Stimulated activated CD4-positive, alpha-beta T cell treated with anti-CD3 and anti-CD28 coated beads, Interleukin-4, amount 100 ng/mL, for 4 hours (primary cell): Measurements from ENCODE around the gene CHCHD2.
"Not testable (repeated sequence)": the region's sequence is repeated elsewhere in the genome, so short reads cannot be mapped to it uniquely, and the experiment has no call there.

Source experiments
- DNase-seq, 2 experiments: peaks; one replicate each; pipeline ENCODE4 v3.0.0-alpha.2; 2020

The CHCHD2 gene

GRCh38 chr7:56106108-56107073, at the start of gene CHCHD2:
TSS of gene CHCHD2 (minus strand) at chr7:56106476. CDS start at chr7:56106413, 63 bp downstream.
- DNase-seq, result peak; percentile 85 to 96

GRCh38 chr7:56131062-56131461, 24.8 kb upstream of the CHCHD2 start:
- not testable (repeated sequence) for DNase-seq

DNA sequence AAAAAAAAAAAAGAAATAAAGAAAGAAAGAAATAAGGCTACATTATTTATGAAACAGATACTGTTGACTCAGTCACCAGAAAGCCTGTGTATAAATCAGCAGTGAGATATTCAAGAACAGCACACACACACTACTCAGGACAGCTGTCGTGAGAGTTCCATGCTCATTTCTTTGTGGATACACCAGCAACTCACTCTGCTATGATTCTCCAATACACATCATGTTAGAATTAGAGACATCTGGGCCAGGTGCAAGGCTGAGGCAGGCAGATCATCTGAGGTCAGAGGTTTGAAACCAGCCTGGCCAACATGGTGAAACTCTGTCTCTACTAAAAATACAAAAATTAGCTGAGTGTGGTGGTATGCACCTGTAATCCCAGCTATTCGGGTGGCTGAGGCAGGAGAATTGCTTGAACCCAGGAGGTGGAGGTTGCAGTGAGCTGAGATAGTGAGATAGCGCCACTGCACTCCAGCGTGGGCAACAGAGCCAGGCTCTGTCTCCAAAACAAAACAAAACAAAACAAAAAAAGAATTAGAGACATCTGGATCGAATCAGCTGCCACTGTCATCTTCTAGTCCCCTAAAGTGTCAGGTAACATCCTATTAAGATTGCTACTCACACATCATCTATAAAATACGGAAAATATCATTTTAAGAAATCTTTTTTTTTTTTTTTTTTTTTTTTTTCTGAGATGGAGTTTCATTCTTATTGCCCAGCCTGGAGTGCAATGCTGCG, 21.1 kb upstream of the CHCHD2 start:
- no peak for DNase-seq

GRCh38 chr7:56125831-56126230, 19.6 kb upstream of the CHCHD2 start:
- no peak for DNase-seq

- DNase-seq, result no peak
Measured at GRCh38 chr7:56124981-56125380, 18.7 kb upstream of the CHCHD2 start.

- DNase-seq, result no peak
Measured at GRCh38 chr7:56121440-56121839, 15.2 kb upstream of the CHCHD2 start.

DNA sequence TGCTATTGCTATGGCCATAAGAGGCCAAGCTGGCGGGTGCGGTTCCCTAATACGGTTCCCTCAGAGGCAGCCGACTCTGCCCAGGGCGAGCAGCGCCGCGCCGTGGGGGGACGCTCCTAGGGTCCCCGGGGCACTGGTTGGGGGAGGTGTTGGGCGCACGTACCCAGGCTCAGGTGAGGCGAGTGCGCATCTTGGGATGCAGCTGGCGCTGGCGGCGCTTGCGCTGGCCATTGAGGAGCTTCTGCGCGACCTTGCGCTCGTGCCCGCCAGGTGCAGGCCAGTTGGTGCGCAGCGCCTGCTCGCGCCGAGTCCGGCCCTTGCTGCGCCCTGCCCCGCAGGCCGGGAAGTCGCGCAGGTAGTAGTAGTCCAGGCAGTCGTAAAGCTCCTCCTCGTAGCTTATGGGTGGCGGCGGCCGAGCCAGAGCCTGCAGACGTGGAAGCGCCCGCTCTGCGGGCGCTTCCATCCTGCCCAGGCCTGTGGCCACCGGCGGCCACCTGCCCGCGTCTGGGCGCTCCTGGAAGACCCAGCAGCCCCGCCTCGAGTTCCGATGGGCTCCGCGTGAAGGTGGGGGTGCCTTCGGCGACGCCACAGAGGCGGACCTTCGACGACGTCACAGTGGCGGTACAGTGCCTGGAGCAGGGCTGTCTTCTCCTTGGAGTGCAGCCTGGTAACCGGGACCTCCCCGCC, 9.7 kb upstream of the CHCHD2 start, which contains the start of gene NUPR2:
Gene NUPR2 (minus strand): TSS at position 566 of the 687 bp plus-strand sequence. CDS start 103 bp downstream, at position 463.
- no peak for DNase-seq

DNA sequence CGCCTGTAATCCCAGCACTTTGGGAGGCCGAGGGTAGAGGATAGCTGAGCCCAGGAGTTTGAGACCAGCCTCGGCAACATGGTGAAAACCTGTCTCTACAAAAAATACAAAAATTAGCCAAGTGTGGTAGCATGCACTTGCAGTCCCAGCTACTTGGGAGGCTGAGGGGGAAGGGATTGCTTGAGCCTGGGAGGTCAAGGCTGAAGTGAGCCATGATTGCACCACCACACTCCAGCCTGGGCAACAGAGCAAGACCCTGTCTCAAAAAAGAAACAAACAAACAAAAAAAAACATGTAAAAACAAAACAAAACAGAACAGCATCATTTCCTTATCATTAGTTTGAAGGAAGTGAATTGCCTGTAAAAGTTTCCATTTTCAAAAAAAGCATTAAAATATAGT, 6.0 kb upstream of the CHCHD2 start:
- not testable (repeated sequence) for DNase-seq

- DNase-seq, result no peak
Measured at GRCh38 chr7:56110611-56111010, 4.3 kb upstream of the CHCHD2 start.

DNA sequence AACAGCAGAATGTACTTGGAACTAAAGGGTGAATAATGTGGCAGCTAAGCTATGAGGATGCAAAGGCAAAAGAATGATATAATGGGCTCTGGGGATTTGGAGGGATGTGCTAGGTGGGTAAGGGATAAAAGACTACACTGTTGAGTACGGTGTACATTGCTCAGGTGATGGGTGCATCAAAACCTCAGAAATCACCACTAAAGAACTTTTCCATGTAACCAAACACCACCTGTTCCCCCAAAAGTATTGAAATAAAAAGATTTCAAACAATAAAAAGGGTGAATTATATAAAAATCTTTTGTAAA, 1.6 kb upstream of the CHCHD2 start:
- no peak for DNase-seq

- DNase-seq, result peak in 1 of 2 experiments; percentile 21
Measured at GRCh38 chr7:56105508-56105907, 768 bp downstream of the CHCHD2 start.

- DNase-seq, result not testable (repeated sequence)
Measured at GRCh38 chr7:56104138-56104537, 2.1 kb downstream of the CHCHD2 start.

DNA sequence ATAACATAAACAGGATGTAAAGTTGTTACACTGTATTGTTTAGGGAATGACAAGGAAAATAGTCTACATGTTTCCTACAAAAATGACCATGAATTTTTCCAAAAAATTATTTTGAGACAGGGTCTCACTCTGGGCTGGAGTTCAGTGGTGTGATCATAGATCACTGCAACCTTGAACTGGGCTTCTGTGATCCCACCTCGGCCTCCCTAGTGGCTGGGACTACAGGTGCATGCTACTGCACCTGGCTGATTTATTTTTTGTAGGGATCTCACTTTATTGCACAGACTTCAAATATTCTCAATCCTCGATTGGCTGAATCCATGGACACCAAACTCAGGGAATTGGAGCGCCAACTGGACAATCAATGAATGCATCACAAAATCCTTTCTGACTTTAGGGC, 6.6 kb downstream of the CHCHD2 start:
- DNase-seq, result no peak

GRCh38 chr7:56098187-56099008, 7.9 kb downstream of the CHCHD2 start:
- DNase-seq, result not testable (repeated sequence)

DNA sequence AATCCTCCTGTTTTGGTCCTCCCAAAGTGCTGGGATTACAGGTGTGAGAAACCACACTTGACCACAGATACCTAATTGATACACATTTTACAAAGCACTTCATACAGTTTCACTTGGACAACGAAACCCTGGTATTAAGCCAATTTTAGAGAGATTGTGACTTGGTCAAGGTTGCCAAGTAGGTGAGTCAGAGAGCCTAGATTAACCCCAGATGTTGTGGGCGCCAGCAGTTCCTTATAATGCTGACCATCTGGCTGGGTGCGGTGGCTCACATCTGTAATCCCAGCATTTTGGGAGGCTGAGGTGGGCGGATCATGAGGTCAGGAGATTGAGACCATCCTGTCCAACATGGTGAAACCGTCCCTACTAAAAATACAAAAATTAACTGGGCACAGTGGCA, 8.6 kb downstream of the CHCHD2 start:
- no peak for DNase-seq

GRCh38 chr7:56092789-56093531, 13.3 kb downstream of the CHCHD2 start, which contains the start of gene PHKG1:
TSS of gene PHKG1 (minus strand) at chr7:56092952. CDS start at chr7:56088941, 4,011 bp downstream.
- no peak for DNase-seq

DNA sequence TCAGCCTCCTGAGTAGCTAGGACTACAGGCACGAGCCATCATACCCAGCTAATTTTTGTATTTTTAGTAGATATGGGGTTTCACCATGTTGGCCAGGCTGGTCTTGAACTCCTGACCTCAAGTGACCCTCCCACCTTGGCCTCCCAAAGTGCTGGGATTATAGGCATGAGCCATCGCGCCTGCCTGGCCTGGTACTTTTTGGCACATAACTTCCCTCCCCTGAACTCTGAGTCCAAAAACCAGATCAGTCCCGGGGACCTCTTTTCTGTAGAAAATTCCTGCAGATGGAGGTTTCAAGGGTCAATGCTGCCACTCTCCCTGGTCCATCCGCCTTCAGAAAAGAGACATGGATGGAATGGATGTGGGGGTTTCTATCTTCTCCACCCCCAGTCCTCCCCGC, 13.9 kb downstream of the CHCHD2 start:
- not testable (repeated sequence) for DNase-seq

DNA sequence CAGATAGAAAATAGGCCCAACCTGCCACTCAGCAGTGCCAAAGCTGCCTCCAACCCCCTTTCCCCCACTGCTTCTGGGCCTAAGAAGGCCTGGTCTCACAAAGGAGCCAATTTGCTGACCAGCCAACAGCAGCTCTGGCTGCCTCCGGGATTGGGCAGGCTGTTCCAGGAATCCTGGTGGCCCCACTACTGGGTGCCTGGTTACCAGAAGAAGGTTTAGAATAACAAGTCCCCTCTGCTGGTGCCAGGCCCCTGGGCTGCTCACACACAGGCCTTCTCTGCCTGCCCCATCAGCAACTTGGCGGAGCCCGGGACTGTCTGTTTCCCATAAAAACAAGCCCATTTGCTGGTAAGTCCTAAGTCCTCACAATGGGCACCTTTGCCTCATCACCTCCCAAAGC, 14.7 kb downstream of the CHCHD2 start:
- no peak for DNase-seq

GRCh38 chr7:56087445-56087844, 18.8 kb downstream of the CHCHD2 start:
- no peak for DNase-seq

GRCh38 chr7:56086761-56087160, 19.5 kb downstream of the CHCHD2 start:
- DNase-seq, result no peak

DNA sequence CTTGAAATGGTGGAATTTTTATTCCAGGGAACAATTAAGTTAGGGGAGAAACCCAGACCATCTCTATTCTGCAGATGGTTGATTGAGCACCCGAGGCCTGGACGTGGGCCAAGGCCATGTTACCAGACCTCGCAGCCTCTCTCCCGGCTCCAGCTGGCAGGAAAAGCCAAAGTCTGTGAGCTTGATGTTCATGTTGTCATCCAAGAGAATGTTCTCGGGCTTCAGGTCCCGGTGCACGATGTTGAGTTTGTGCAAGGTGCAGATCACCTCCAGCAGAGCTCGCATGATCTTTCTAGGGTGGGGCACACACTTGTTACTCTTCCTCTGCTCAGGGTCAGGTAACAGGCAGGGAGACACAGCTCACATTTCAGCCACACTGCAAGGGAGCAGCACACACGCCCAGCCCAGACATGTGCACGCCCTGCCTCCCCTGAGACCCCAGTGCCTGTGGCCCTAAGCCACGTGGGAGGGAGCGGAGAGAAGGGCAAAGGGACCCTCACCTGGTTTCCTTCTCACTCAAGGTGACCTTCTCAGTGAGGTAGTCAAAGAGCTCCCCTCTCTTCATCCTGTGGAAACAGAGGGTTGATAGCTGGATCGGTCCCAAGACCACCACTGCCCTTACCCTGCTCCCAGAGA, 23.0 kb downstream of the CHCHD2 start:
- no peak for DNase-seq
